Stimulated activated CD8-positive, alpha-beta memory T cell treated with anti-CD3 and anti-CD28 coated beads, Interleukin-4, amount 100 ng/mL, for 48 hours (primary cell): Measurements from ENCODE around the gene DPYD.

Experiments used
- DNase-seq: peaks from one replicate; pipeline ENCODE4 v3.0.0-alpha.2; 2020

The DPYD gene

DNA sequence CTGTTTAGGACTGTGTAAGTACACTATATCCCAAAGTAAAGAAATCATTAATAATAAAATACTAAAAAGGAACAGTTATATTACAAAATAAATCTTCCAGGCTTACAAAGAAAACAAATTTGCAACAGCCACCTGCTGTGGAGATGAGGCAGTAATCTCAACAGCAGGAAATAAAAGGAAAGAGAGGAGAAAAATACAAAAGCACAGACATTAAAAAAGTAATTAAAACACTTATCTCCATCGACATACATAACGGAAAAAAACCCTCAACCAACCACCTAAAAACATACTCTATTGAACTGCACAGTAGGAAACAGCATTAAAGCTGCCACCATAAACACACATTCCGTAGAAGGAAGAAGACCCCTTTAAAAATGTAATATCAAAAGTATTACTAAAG, 317.6 kb downstream of the DPYD start:
- no peak for DNase-seq

DNA sequence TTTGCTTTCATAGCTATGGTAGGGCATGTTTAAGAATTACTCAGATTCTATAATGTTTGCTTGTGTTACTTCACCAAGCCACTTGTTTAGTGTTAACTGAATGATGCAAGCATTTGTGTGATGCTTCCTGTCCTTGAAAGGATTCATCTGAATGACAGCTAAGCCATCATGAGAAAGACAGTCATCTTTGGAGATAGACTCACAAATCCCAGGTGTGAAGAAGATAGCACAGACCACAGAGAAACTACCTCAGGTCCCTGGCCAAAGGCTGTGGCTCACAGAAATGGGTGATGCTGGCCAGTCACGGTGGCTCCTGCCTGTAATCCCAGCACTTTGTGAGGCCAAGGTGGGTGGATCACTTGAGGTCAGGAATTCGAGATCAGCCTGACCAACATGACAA, 321.4 kb downstream of the DPYD start:
- no peak for DNase-seq

DNA sequence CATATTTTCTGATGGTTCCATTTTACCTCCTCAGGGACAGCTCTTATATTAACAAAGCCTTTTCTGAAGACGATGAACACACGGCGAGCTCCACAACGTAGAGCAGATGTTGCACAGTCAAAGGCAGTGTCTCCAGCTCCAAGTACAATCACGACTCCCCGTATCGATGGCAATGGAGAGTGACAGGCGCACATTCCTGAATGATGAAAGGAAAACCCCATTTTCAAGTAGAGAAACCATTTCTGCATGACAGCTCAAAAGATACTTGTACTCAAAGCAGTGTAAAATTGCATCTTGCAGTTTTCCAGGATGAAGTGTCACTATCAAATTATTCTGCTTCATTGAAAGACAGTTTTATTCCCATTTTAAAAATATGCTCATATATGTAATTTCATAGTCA, 327.6 kb downstream of the DPYD start:
- no peak for DNase-seq

DNA sequence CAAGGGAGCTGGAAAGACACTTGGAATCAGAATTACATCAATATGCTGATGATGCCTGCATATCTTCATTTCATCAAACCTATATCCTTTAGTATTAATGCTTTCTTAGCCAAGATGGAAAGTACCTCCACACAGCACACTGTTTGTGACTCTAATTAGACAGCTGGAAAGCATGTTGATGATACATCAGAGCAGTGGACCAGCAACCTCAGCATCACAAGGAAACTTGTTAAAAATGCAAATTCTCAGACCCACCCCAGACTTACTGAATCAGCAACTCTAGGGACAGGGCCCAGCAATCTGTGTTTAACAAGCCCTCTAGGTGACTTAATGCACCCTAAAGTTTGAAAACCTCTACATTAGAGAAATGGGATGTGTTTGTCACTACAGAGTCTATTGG, 332.1 kb downstream of the DPYD start:
- DNase-seq, result no peak

DNA sequence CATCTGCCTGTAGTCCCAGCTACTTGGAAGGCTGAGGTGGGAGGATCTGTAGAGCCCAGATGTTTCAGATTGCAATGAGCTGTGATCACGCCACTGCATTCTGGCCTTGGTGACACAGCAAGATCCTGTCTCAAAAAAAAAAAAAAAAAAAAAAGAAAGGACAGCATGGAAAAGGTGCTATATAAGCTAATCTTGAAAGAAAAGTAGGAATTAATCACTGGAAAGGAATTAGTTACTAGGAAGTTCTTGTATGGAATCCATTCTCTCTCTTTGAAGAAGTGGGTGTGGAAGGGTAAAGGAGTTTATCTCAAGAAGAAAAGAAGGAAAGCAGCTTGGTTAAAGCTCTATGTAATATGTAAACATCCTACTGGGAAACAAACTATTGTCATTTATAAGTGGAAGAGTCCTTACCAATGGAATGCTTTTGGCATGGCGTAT, 339.2 kb downstream of the DPYD start:
- DNase-seq, result no peak

DNA sequence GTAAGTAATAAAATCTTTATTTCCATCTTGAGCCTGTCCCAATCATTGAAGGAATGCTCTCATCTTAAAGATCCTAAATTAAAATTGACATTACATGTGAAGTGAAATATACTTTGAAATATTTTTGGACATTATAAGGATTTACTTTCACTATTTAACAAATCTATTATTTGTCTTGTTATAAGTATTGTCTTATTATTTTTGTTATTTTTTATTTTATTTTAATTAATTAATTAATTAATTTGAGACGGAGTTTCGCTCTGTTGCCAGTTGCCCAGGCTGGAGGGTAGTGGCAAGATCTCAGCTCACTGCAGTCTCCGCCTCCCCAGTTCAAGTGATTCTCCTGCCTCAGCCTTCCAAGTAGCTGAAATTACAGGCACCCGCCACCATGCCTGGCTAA, 343.2 kb downstream of the DPYD start:
- DNase-seq, result no peak

DNA sequence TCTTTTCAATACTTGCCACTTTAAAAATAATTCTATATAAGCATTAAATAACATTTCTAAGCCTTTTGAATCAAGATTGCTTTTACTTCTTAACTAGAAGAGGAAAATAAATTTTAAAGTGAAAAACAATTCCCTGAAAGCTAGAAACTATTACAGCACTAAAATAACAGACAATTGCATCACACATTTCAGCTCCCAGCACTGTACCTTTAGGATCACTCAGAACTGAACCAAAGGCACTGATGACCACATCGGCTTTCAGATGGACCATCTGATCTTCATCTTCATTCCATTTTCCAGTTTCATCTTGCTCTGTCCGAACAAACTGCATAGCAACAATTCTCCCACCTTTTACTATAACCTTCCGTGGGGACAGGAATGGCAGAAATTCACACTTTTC, 347.3 kb downstream of the DPYD start:
- DNase-seq, result no peak

DNA sequence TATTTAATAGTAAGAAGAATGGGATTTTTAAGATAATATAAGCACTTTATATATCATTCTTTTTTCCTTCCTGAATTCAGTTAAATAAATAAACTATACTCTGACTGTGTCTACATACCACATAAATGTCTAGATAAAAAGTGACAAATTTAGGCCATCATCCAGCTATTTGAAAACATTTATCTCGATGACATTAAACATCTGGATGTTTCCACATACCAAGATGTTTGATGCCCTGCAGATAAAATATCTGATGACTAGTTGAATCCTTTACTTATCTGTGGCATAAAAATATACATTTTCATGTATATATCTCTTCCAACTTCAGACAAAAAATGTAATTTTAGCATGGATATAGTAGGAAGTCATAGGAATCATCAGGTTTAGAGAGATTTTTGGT, 348.3 kb downstream of the DPYD start:
- DNase-seq, result no peak

DNA sequence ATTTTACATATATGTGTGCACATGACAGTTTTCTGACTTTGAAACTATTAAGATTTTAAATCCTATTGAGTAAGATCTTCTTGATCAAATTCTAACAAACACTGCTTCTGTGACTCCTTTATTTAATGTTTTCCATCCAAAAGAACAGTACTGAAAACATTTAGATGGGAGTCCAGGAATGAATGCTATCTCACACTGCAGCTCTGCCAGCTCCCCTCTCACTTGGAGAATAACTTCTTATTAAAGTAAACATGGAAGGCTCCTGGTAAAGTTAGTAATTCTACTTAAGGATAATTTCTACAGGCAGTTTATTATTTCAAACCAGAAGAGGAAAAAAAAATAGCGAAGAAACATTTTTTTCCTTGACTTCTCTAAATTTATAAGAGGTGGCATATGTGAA, 349.1 kb downstream of the DPYD start:
- DNase-seq, result no peak

DNA sequence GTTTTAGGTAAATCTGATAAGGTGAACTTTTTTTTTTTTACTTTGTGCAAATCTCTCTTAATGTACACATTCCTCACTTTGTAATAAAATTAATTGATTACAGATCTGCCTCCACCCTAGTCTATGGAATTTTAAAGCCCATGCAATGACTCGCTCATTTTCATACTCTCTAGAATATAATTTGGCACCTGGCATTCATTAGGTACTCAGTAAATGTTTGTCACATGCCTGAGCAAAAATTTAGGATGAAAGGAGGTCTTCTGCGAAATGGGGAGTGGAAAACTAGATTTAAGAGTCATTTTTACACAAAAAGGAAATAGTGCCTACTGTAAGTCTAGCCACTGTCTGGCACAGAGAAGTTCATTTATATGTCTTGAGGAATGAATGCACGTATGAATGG, 350.1 kb downstream of the DPYD start:
- no peak for DNase-seq

DNA sequence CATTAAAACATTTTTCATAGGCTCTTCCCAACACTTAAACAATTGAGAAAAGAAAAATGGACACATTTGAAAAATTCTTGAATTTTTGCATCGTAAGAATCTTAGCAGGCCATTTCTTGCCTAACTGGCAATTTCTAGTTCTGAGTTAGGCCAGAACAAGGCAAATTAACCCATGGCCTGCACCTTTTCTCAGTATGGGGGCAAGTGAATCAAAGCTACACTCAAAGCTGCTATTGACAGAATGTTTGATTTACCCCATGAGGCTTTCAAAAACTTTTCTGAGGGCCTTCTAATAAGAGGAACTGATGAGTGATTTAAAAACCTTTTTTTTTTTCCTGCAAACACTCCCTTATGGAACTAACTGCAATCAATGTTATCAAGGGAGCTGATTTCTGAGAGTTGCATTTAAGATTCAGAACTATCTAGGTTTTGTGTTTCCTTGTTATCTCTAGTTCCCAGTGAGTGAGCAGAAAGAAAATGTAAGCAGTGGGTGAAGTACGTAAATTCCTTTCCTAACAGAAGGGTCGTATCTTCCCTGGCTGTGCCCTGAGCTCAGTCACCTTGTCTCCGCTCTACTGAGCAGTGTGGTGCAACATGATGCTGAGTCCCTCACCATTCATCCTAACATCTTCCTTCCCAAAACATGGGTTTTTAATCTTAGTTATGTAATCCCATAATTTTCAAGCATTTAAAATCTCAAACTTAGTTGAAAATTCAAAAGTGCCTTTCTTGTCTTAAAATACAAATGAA, 353.7 kb downstream of the DPYD start:
- DNase-seq, result no peak

DNA sequence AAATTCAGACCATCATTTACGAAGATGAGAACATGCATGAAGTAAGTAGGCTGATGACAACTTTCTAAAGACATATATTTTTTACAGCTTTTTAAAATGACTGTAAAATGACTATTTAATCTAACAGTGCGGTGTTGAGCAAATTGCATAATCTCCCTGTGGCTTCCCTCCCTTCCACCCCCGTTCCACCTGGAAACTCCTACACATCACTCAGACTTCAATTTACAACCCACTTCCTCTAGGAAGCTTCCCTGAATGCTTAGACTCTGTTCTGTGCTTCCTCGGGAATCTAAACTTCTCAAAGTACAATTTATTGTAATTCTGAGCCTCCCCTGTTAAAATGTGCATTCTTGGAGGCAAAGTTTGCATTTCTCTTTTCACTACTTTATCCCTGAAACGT, 354.9 kb downstream of the DPYD start:
- no peak for DNase-seq

DNA sequence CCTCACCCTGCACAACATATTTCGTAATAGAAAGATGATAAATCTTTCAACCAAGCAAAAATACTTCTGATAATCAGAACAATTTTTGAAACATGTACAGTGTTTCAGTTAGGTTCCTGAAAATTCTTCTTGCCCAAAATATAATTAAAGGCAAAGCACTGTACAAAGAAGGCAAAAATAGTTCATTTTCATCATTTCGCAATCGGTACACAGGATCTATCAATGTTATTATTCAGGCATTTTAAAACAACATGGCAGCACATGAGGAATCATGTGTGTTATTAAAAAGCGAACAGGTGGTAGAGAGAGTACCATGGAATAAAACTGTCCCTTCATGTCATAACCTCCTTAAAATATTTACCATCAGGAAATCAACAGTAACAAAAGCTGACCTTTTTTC, 356.9 kb downstream of the DPYD start:
- DNase-seq, result no peak

DNA sequence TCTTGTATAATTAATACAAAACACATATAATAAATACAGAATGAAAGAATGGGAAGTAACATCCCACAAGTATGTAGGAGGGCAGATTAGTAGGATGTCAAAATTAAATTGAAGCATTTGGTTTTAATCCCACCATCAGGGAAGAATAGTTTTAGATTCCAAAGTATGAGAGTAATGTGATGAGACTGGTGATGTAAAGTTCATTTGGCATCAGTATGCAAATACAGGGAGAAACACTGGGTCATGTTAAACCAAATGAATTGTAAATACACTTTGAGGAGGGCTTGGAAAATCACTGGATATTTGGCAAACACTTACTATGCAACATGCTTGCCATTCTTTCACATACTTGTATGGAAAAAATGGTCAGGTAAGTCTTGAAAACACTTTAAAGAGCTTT, 358.8 kb downstream of the DPYD start:
- no peak for DNase-seq

DNA sequence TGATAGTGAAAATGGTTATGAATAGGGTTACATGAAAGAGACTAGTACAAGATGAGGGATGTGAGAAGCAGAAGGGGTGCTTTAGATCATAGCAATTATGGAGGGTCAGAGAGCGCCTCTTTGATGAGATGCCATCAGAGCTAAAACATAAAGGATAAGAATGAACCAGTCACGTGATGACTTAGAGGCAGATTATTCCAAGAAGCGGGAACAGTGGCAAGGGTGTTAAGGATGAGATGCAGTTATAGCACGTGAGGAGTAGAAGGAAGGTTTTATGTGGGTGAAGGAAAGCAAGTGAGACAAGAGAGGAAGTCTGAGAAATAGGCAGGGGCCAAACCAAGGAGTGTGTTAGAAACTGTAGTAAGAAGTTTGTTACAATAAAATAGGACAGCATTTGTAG, 360.1 kb downstream of the DPYD start:
- DNase-seq, result no peak

DNA sequence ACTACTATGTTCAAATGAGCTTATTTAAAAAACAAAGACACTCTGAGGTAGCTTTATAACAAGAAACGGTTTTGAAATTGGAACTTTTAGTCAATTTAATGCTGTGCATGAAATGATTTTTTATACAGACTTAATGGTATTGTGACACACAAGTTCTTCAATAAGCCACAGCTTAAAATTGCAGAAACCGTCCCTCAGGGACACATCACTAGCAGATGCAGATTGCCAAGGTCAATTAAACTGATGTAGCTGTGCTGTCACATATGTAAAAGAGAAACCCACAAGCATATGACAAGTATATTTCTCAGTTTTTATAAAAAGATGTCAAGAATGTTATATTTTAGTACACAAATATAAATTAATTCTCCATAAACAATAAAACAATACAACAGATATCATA, 366.9 kb downstream of the DPYD start:
- DNase-seq, result no peak

DNA sequence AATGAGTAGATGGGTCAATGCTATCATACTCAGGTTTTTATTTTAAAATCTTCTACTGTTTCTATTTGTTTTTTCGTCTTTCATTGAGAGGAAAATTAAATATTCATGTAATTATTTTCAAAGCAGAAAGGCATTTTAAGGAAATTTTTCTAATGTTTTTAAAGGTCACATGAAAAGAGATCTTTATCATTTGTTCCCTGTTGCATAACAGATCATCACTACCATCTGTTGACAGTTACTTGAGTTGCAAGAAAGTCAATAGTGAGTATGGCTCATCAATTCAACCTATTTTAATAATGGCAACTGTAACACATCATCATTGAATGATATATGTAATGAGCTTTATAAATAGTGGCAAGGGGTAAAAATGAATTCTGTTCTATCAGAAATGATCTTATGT, 369.7 kb downstream of the DPYD start:
- no peak for DNase-seq

DNA sequence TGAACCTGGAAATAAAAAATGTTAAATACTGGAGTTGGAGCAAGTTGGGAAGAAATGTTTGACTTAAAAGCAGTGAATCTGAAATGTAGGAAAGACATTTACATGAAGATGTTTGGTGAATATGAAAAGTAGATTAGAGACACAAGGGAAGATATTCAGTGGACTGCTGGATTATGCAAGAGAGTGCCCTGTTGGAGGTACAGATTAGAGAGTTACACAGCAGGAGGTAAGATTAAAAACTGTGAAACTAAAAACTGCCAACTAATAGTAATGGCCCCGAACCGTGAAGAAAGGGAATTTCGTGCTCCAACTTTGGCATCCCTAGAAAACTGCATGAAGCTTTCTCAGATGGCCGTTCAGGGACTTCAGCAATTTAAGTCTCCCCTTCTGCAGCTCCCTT, 375.4 kb downstream of the DPYD start:
- no peak for DNase-seq

DNA sequence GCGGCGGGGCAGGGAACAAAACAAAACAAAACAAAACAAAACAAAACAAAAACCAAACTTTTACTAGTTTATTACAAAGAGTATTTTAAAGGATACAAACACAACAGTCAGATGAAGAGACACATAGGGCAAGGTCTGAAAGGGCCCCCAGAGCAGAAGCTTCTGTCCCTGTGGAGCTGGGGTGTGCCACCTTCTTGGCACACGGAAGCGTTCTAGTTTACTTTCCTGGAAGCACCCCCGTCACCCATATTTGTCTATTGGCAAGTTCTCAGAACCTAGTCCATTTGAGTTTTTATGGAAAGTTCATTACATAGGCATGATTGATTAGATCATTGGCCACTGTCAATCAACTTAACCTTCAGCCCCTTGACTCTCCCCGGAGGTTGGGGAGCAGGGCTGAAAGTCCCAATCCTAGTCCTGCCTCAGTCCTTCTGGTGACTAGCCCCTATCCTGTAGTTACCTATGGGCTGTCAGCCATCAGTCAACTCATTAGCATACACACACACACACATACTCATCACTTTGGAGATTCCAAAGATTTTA, 380.4 kb downstream of the DPYD start:
- no peak for DNase-seq

DNA sequence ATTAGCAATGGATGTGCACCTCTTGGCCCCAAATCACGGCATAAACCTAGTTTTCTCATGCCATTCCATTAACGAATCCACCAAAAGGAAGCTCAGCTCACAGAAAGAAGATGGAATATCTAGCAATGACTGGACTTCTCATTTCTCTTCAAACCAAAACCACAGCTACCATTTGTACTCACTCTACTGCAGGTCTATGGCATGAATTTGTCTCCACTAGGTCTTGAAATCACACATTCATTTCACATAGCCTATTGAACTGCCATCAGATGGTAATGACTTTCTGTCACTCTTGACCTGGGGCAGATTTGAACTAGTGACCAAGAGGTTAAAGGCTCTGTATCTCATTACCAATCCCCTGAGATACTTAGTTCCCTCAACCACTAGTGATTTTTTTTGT, 382.7 kb downstream of the DPYD start:
- DNase-seq, result no peak

DNA sequence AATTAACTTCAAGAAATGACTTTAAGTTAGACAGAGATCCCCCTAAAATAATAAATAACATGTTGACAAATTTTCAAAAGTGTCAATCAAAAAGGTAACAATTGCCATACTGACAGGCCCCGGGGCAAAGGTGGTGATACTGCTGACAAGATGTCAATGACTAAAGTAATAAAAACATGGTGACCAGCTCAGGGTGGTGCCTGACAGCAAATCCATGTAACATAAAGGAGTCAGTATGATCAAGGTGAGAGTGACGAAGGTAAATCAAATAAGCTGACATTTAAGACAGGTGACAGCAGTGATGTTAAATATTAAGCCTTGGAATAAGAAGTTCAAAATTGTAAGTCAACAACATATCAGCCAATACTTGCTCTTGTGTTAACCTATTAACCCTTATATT, 387.5 kb downstream of the DPYD start:
- no peak for DNase-seq

DNA sequence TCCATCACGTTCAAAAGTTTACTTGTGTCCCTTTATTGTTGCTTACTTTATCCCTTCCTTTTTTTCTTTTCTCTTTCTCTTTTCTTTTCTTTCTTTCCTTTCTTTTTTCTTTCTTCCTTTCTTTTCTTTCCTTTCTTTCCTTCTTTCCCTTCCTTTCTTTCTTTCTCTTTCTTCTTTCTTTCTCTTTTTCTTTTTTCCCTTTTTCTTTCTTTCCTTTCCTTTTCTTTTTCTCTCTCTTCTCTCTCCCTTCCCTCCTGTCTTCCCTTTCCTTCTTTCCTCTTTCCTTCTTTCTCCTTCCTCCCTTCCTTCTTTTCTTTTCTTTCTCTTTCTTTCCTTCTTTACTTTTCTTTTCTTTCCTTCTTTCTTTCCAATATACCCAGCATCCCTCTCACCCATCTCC, 391.2 kb downstream of the DPYD start:
- DNase-seq, result no peak

DNA sequence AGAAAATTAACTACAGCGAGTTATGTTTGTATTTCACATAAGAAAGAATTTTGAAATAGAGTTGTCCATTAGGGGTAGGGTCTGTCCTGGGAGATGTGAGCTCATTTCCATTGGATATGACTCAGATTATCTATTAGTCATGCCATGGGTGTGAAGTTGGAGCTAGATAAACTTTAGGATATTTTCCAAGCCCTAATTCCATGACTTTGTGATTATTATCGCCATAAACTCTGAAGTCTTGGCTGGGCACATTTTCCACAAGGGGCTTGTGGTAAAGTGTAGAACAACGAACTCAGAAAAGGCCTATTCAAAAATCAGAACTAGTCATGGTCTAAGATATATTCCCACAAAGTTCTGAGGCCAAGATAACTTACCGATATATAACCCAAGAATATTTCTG, 396.6 kb downstream of the DPYD start:
- DNase-seq, result no peak

DNA sequence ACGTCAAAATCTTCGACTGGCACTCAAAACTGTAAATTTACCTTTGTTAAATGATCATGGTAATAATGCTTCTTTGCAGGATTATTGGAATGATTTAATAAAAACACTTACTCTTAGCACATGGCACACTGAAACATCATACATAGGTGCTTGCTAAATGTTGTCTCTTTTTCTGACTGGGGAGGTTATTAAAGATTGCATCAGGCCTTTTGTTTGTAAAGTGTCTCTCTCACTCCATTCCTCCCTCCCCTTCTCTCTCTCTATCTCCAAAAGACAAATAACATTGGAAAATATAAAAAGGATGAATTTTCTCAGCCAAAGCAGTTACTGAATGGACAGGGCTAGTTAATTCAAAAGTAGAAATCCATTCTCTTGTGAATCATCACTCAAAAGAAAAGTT, 404.2 kb downstream of the DPYD start:
- DNase-seq, result no peak

DNA sequence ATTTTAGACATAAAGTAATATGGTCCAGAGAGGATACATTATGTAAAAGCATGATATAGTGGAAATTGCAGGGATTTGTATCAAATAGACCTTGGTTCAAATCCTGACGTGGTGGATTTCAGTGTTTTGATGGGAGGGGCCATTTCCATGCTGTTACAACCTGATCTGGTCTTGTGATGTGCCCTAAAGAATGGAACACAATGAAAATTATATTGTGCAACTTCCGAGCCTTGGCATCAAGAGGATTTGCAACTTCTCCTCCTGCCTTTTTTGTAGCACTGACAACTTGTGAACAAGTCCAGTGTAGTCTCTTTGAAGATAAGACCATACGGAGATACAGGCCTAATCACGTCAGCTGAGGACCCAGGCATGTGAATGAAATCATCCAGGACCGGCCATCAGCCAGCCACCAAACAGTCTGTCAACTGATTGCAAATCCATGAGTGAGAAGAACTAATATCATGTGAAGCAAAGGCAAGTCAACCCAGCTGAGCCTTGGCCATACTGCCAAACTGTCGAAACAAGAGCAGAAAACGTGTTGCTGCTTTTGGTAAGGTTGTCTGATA, 412.1 kb downstream of the DPYD start:
- DNase-seq, result no peak
